GM19468 (cell line): ENCODE results near the gene EDC4.
"Not testable (repeated sequence)": the region's sequence is repeated elsewhere in the genome, so short reads cannot be mapped to it uniquely, and the experiment has no call there.

Experiments used
- ATAC-seq: cut with Tn5 transposase; IDR thresholded peaks from one replicate; pipeline ENCODE4 v1.9.1; 2021; ENCODE audit warnings: mild to moderate bottlenecking, moderate library complexity, moderate number of reproducible peaks; ENCODE audit not compliant: unreplicated experiment; ENCODE audit errors: extremely low read depth

Gene EDC4

DNA sequence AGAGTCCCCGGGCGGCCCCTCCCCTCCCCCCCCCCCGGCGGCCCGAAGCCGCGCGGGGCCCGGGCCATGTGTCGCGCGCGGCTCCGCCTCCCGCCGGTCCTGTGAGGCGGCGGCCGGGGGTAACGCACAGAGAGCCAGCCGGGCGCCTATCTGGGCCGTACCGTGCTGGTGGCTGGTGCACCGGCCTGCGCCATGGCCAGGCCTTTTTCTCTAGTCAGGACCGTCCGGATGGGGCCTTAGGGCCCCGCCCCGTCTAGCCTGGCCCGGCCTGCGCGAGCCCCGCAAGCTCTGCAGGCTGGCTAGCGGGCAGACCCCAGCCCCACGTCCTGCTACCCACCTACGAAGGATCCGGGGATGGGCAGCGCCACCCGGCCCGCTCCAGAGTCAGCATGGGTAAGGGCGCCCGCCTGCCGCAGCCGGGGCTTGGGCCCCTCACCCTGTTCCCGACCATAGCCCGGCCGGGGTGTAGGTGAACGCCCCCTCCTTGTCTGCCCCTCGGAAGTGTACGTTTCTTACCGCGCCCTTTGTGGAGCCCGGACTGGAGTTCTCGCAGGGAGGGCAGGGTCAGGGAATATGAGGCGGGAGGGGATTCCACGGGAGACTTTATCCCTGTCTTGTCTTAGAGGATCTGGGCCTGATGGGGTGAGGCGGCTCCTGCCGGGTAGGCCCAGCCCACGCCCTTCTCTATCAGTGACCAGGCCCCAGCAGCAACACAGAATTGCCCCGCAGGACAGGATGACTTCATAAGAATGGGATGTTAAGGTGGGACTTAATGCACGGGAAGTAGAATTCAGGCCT, 25.6 kb upstream of the EDC4 start, which contains the start of gene CENPT:
TSS of gene CENPT (minus strand) at position 630 of the 798 bp plus-strand sequence. CDS start 13,834 bp downstream, outside the sequence.
- ATAC-seq: peak; percentile 8

DNA sequence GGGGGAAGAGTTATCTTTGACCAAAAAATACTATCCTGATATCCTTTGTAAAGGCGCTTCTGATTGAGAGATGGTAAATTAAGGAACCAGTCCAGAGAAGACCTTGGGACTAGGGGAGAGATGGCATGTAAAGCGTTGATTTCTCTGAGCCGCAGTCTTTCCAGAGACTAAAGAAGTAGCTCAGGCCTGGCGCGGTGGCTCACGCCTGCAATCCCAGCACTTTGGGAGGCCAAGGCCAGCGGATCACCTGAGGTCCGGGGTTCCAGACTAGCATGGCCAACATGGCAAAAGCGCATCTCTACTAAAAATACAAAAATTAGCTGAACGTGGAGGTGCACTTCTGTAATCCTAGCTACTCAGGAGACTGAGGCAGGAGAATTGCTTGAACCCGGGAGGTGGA, 24.7 kb upstream of the EDC4 start:
- ATAC-seq: no peak

DNA sequence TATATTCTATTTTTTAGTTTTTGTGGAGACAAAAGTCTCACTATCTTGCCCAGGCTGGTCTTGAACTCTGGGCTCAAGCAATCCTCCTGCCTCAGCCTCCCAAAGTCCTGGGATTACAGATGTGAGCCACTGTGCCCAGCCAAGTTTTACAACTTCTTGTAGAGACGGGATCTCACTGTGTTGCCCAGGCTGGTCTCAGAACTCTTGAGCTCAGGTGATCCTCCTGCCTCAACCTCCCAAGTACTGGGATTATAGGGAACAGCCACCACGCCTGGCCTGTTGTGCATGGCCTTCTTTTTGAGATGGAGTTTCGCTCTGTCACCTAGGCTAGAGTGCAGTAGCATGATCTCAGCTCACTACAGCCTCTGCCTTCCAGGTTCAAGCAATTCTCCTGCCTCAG, 19.2 kb upstream of the EDC4 start:
- ATAC-seq: no peak

DNA sequence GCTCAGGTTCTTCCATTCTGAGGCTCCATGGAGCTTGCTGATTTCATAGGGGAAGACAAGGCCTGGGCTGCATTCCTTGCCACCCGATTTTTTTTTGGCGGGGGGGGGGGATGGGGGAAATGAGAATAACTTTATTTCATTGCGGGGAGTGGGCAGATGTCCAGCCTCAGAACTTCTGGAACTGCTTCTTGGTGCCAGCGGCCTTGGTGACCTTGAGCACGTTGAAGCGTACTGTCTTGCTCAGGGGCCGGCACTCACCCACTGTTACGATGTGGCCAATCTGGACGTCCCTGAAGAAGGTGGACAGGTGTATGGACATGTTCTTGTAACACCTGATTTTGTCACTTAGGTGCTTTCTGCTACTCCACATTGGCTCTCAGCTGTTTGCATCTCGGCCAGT, 17.1 kb upstream of the EDC4 start:
- ATAC-seq: no peak

DNA sequence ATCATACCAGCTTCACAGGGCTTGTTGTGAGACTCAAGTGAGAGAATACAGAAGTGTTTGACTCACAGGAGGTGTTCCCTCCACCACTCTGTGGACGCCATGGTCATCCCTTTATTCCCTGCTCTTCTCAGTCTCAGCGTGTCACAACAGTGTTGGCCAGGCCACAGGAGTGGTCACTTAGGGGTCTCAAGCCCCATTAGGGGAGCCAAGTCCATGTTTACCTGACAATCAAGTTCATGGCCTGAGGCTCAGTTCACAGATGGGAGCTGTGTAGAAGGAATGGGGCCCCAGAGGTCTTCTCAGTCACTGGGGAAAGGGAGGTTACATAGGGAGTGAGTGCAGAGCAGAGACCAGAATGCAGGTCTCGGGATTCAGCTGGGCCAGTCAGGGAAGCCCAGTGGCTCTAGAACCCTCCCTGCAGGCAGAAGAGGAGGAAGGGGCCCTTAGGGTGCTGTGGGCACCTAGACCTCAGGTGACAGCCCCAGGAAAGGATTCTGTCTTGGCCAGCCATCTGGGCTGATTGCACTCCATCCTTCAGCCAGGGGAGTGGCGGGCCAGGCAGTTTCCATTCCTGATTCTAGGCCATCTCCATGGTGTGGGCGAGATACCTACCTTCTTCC, 15.8 kb upstream of the EDC4 start:
- ATAC-seq: no peak

DNA sequence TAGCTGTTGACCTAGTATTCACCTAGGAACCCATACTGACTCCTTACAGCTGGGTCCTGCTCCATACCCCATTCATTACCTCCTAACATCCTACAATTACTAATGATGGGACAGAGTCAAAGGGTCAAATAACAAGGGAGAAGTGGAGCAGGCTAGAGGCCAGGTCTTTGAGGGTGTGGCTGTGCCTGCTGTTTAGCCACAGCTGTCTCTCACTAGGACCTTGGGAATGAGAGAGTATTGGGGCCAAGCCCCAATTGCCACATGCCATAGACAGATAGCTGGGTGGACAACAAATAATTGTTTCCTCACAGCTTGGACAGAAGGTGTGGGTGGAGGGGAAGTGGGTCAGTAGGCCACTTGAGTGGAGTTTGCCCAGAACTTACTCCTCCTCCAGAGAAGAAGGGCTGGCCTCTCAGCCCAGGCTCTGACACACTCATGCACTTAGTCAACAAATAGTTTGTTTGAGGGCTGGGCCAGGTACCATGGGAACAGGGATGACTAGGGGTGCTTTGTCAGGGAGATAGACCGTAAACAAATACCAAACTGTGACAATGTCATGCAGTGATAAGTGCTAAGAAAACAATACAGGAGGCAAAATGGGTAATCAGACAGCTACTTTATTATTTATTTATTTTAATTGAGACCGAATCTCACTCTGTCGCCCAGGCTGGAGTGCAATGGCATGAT, 15.2 kb upstream of the EDC4 start:
- ATAC-seq: no peak

DNA sequence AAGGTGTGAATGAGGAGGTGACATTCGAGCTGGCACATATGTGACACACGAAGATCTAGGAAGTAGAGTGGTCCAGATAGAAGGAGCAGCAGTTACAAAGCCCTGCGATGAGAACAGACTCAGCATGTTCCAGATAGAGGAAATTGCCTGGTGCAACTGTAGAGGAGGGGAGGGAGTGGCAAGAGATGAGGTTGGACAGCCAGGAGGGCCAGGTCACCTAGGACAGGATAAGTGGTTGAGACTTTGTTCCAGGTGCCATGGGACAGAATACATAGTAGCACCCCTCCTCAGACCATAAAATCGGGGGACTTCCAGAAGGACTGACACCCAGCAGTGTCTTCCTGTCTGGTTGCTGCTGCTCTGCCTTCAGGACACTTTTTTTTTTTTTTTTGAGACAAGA, 14.4 kb upstream of the EDC4 start:
- ATAC-seq: no peak

DNA sequence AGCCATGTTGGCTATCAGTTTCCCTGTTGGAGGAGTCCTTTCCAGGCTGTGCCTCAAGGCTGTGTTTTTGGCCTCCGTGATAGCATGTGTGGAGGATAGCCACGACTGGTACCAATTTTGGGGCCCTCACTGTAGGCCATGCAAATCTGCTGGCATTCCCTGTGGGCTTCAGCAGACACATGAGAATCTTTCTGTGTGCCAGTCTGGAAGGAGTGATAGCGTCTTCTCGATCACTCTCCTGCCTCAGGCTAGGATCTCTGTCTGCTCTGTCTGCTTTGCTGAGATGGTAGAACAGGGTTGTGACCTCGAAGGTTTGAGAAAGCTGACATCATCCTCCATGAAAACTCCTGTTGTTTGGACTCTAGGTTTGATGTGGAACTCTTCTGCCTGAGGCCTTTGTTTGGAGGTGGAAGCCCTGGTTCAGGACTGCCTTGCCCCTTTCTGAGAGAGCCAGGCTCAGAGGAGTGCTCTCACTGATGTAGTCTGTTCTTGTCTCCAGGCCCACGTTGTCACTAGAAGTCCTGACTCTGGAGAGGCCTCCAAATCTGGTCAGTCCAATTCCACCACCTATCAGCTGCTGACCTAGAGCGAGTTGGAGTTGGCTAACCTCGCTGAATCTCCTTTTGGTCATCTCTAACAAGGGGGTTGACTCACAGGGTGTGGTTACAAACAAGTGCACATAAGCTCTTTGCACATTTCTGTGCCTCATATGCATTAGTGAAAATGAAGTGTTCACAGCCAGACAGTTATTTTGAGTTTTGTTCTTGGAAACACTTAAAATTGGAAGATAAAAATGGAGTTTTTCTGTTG, 12.1 kb upstream of the EDC4 start:
- no peak for ATAC-seq

DNA sequence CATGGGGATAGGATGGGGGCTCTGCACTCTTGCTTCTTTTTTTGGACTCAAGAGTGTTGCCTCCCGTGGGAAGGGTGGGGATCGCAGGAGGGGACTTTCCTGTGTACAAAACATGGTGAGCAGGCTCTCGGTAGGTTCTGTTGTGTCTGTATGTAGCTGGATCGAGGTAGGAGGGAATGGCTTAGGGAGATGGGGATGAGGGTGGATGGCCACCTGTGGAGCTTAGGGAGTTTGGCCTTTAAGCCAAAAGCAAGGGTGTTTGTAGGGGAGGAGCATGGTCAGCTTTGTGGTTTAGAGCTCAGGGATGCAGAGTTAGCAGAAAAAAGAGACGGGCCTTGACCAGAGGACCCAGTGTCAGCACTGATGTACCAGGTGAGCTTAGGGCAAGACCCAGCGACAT, 11.0 kb upstream of the EDC4 start:
- ATAC-seq: no peak

DNA sequence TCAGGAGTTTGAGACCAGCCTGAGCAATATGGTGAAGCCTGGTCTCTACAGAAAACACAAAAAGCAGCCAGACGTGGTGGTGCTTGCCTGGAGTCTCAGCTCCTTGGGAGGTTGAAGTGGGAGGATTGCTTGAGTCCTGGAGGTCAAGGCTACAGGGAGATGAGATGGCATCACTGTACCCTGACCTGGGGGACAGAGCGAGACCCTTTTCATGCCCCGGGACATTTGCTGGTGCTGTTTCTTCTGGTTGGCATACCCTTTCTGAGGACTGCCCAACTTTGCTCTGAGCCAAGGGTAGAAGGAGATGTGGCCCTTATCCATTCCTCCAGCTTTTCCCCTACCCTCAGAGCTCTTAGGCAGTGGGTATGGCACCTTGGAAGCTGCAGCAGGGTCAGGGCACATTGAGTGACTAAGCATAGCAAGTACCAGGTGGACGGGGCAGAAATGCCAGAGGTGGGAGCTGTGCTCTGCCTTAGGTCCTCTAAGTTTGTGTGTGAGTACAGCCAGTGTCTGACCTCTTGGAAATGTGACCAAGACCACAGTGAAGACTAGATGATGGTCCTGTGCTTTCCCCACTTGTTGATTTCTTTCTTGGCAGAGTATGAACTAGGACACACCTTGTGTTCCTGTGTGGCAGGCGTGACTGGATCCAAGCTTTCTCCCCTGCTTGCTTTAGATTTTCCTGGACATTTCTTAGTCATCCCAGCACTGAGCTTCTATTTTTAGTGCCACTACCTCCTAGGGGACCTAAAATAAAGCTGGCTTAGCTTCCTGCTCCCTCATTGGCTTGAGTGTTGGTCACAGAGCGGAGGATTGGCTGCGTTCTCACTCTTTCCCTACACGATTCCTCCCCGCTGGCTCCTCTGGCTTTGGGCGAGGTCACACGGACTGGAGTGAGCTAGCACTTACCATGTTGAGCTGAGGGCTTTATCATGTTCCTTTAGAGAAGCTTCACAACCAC, 9.9 kb upstream of the EDC4 start:
- ATAC-seq: no peak

DNA sequence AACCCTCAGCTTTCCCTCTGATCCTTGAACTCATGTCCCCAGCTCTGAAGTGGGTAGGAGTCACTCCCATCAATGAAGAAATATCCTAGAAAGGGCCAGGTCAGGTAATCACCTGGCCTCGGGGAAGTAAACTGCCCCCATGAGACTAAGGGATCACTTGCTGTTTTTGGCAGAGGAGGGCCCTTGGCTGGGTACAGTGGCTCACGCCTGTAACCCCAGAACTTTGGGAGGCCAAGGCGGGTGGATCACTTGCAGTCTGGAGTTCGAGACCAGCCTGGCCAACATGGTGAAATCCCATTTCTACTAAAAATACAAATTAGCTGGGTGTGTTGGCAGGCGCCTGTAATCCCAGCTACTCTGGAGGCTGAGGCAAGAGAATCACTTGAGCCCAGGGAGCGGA, 8.8 kb upstream of the EDC4 start:
- ATAC-seq: not testable (repeated sequence)

DNA sequence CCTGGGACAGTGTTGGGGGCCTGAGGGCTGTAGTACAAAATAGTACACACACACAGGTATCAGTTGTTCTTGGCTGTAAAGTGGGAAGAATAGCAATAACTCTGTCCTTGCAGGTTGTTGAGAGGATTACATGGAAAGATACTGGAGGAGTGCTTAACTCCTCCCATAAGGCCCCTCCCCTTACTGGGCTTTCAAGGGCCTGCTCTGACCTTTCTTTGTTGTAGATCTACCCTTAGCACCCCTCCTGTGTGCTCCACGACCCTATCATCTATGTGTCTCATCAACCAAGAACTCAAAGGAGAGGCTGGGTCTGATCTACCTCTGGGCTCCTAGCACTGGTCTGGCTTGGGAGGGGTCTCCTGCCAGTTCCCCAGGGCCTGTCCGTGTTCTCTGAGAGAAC, 8.3 kb upstream of the EDC4 start:
- ATAC-seq: no peak

DNA sequence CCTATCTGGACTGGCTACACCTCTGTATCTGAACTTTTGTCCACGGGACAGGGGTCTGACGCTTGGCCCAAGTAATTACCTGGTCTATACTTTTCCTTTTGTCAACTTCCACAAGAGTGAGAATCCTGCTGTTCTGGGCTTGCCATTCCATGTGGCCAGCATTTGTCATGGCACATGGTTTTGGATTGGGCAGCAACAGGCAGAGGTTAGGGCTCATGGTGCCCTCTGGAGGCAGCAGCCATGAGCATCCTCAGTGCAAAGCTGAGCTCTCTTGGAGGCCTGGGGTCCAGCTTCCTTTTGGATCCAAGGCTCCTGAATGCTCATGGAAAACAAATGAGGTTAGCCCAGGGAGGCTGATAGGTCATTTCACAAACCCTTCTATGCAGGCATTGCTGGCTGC, 7.5 kb upstream of the EDC4 start:
- no peak for ATAC-seq

DNA sequence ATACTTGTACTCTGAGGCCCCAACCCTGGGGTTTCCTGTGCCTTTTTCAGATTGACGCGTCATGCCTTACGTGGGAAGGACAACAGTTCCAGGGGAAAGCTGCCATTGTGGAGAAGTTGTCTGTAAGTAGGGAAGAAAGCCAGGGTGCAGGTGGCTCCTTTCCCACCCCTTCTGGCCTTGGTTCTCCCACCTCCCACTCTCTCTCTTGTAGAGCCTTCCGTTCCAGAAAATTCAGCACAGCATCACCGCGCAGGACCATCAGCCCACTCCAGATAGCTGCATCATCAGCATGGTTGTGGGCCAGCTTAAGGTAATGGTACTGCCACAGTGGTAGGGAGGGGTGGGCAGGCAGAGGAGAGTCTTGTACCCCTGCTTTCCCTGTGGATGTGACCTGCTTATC, 4.6 kb upstream of the EDC4 start:
- ATAC-seq: no peak

DNA sequence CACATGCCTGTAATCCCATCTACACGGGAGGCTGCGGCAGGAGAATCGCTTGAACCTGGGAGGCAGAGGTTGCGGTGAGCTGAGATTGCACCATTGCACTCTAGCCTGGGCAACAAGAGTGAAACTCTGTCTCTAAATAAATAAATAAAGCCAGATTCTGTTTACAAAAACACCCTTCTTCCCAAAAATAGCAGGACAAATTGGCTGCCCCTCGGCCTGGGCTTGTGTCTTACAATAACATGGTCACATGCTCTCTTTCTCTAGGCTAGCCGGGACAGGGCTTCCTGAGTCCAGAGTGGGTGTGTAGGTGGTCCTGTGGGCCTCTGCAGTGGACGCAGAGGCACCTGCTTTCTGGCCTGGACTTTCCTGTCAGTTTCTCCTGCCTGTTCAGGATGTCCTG, 3.2 kb upstream of the EDC4 start:
- no peak for ATAC-seq

DNA sequence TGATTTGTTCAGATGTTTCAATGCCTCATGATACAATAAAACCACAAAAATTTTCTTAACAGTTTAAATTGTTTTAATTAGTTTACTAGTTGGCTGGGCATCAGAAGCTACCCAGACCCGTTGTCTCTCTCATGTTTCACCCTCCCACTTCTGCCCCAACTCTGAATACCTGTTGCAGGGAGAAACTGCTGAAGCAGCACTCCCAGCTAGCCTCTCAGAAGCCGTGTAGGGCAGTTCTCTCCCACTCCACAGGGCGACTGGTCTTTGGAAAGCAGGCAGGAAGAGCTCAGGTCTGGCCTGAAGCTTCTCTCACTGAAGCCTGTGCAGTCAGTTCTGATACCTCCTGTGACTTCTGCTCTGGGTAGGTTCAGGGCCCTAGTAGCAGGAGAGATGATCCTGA, 1.6 kb upstream of the EDC4 start:
- no peak for ATAC-seq

DNA sequence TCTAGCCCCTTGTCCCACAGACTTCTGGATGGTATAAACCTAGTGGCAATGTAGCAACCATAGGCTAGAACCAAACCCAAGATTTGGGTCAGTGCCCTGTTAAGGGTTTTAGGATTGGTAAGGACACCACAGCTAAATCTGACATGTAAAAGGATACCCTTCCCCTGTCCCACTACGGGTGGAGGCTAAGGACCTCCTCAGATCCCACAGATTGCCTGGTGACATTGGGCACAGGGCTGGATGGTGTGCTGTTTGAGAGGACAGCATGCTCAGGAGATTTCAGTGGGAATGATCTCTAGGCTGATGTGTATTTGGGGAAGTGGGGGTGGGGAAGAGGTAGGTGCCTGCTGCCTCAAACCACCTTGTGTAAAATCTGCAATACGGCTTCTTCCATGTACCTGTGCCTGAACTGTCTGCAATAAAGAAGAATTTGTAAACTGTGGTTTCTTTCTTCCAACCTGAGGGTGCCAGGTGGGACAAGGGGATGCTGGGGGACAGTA, 671 bp upstream of the EDC4 start:
- no peak for ATAC-seq

DNA sequence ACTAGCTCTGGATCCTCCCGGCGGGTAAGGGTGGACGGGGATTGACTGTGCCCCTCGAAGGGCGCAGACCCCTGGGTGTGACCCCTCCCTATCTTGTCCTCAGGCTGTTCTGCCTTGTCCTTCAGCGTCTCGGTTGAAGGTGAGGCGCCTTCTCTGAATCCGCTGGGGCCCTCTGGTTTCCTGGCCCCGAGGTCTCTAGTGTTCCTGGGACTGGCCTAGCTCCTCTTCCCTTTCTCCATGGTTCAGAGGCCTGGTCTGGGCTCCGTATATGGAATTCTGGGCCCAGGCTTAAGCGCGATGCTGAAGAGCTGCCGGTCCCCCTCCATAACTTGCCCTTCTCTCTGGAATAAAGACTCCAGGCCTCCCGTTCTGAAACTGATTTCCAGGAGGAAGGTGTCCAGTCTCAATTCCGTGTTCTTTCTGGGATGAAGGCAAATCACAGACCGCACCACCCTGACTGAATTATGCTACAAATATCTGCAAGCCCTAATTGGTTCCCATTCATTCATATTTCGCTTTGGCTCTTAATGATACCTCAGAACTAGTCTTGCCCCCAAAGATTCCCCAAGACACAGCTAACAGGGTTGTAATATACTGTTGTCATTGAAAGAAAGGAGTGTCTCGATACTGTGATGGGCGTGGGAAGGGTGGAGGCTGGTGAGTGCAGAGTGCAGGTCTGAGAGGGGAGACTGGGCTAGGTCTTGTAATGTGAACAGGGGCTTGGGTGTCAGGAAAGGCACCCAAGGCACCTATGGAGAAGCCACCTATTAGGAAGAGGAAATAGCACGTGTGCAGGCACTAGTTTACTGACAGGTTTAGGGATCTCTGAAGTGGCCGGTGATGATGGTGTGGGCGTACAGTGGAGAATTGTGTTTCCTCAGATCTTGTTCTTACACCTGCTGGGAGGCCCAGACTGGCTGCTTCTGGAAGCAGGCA, 851 bp downstream of the EDC4 start:
- no peak for ATAC-seq
